ENCODE results near the gene HEYL. TPM values are rescaled to one million over a fixed set of nuclear protein-coding genes. Genes with fewer than 3 reads are reported as not detected.

The HEYL gene
- total RNA-seq, 4 donors from 2014 or later, result 9.4 to 64.0 (median 13.4) TPM

Other genes starting within 250 kb of the HEYL start
- gene BMP8A, start 148.0 kb downstream of the HEYL start, total RNA-seq, result 1 to 10 TPM in 3 of 4 donors, not detected in 1; 1.8 to 8.3 (median 2.7) TPM
- 100 to 1,000 TPM in 2 of 4 donors, 10 to 100 TPM in 2; 48.2 to 189 (median 102) TPM for gene PABPC4, start 62.9 kb downstream of the HEYL start, total RNA-seq
- 1 to 10 TPM in 2 of 4 donors, not detected in 2; 1.1 to 1.8 TPM for gene NT5C1A, start 32.5 kb upstream of the HEYL start, total RNA-seq
- 1 to 10 TPM in 1 of 4 donors, under 1 TPM in 1, not detected in 2; 0.24 to 3.9 TPM for gene HPCAL4, start 51.8 kb upstream of the HEYL start, total RNA-seq
- 10 to 100 TPM; 20.0 to 51.5 (median 44.0) TPM for gene PPIE, start 99.2 kb upstream of the HEYL start, total RNA-seq
- gene OXCT2, start 131.7 kb upstream of the HEYL start, total RNA-seq, result 1 to 10 TPM in 2 of 4 donors, not detected in 2; 1.1 to 1.5 TPM
- gene BMP8B, start 149.2 kb upstream of the HEYL start, total RNA-seq, result 1 to 10 TPM in 1 of 4 donors, under 1 TPM in 1, not detected in 2; 0.46 to 1.3 TPM
- 10 to 100 TPM; 16.1 to 43.3 (median 30.1) TPM for gene TRIT1, start 243.9 kb upstream of the HEYL start, total RNA-seq